ENCODE results near the gene NAV3.

DNA sequence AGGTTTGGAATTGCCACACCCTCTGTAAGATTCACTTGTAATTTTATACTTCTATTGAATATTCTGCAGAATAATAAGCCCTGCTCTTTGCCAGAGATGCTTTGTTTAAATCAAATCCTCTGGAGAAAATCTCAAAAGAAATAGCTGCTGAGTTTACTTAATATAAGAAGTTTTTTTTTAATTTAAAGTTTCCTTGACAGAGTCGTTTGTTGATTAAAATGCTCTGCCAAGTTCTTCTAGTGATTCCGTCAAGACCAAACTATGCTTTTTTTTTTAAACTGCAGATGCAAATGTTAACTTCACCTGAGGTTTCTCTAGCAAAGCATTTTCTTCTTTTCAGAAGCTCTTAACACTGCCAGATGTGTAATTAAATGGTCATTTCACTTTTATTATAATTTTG, 13.4 kb upstream of the NAV3 start:
- TF ChIP-seq, protein P1, sequence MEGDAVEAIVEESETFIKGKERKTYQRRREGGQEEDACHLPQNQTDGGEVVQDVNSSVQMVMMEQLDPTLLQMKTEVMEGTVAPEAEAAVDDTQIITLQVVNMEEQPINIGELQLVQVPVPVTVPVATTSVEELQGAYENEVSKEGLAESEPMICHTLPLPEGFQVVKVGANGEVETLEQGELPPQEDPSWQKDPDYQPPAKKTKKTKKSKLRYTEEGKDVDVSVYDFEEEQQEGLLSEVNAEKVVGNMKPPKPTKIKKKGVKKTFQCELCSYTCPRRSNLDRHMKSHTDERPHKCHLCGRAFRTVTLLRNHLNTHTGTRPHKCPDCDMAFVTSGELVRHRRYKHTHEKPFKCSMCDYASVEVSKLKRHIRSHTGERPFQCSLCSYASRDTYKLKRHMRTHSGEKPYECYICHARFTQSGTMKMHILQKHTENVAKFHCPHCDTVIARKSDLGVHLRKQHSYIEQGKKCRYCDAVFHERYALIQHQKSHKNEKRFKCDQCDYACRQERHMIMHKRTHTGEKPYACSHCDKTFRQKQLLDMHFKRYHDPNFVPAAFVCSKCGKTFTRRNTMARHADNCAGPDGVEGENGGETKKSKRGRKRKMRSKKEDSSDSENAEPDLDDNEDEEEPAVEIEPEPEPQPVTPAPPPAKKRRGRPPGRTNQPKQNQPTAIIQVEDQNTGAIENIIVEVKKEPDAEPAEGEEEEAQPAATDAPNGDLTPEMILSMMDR (IDR thresholded peaks at IDR 0.05) = no peak
- TF ChIP-seq POLR2AphosphoS5 (IDR thresholded peaks at IDR 0.05) = no peak
- TF ChIP-seq POLR2A (IDR thresholded peaks at IDR 0.05) = no peak

Measured in prostate gland (tissue), 2 donors.